Measurements from ENCODE around the gene KRT75. TPM values are rescaled to one million over a fixed set of nuclear protein-coding genes. Genes with fewer than 3 reads are reported as not detected.

The KRT75 gene
- total RNA-seq, 1 experiment from 2014 or later = not detected

- TF ChIP-seq ERG (CRISPR knock-in tag; IDR thresholded peaks at IDR 0.05) (no peak), KAT7 (CRISPR knock-in tag; IDR thresholded peaks at IDR 0.05; ENCODE audit: borderline replicate concordance) (no peak), CREB1 (CRISPR knock-in tag; IDR thresholded peaks at IDR 0.05) (no peak), ATF1 (CRISPR knock-in tag; IDR thresholded peaks at IDR 0.05) (no peak), SMAD4 (CRISPR knock-in tag; IDR thresholded peaks at IDR 0.05) (no peak)
Measured at GRCh38 chr12:52444647-52445595, 10.8 kb upstream of the KRT75 start (continued).

GRCh38 chr12:52443966-52444365, 9.8 kb upstream of the KRT75 start:
- H3K36me3 Mint-ChIP-seq = peaks cover 8% of the 10 kb centered on the region
- H3K27ac Mint-ChIP-seq = no peak overlapping the region
- no peak for DNase-seq (ENCODE audit: low spot score)
- no peak overlapping the region for H3K4me3 Mint-ChIP-seq
- peaks cover 22% of the 10 kb centered on the region for H3K4me1 Mint-ChIP-seq
- ATAC-seq = no peak
- H3K9me3 Mint-ChIP-seq = peaks cover 13% of the 10 kb centered on the region
- H3K27me3 Mint-ChIP-seq (ENCODE audit: low read depth) = no peaks in the 10 kb centered on the region; the same call in 1 of the 2 replicates
- POLR2A ChIA-PET = no interaction called here
- CTCF ChIA-PET = interaction anchor here (0.8 kb wide), 1 partner anchor 249 kb away, joined by 3 read pairs; no protein-coding TSS in a partner anchor
- no peak for TF ChIP-seq ZSCAN18 (CRISPR knock-in tag; IDR thresholded peaks at IDR 0.05)
- TF ChIP-seq TP53 (CRISPR knock-in tag; IDR thresholded peaks at IDR 0.05) = no peak
- TF ChIP-seq USF1 (CRISPR knock-in tag; IDR thresholded peaks at IDR 0.05) = no peak
- no peak for TF ChIP-seq HMGA2 (CRISPR knock-in tag; IDR thresholded peaks at IDR 0.05)
- TF ChIP-seq ZNF281 (CRISPR knock-in tag; IDR thresholded peaks at IDR 0.05) = no peak
- TF ChIP-seq ZNF416 (CRISPR knock-in tag; IDR thresholded peaks at IDR 0.05) = no peak
- TF ChIP-seq SMAD3 (CRISPR knock-in tag; IDR thresholded peaks at IDR 0.05; ENCODE audit: borderline replicate concordance) = no peak
- TF ChIP-seq ESRRA (CRISPR knock-in tag; IDR thresholded peaks at IDR 0.05; ENCODE audit: borderline replicate concordance) = no peak
- no peak for TF ChIP-seq ZNF532 (CRISPR knock-in tag; IDR thresholded peaks at IDR 0.05; ENCODE audit: borderline replicate concordance)
- no peak for TF ChIP-seq TCF7 (CRISPR knock-in tag; IDR thresholded peaks at IDR 0.05; ENCODE audit: low read depth)
- no peak for TF ChIP-seq ARID4B (CRISPR knock-in tag; IDR thresholded peaks at IDR 0.05; ENCODE audit: borderline replicate concordance)
- TF ChIP-seq FOXK1 (CRISPR knock-in tag; IDR thresholded peaks at IDR 0.05) = no peak
- TF ChIP-seq NFATC4 (CRISPR knock-in tag; IDR thresholded peaks at IDR 0.05) = no peak
